Aorta (tissue), 5 donors: ENCODE measurements around the gene ASF1A. TPM values are rescaled to one million over a fixed set of nuclear protein-coding genes. Genes with fewer than 3 reads are reported as not detected.

Experiments used
- ATAC-seq: fragments of 200-7000 bp; cut with Tn5 transposase; one replicate; pipeline ENCODE4 v1.9.1; 2022; ENCODE audit warnings: moderate library complexity; ENCODE audit not compliant: low FRiP score
- DNase-seq, 2 donors: peaks; one replicate each; pipeline ENCODE4 v3.0.0-alpha.2; 2020
- H3K27ac ChIP-seq, 2 donors: one replicate each; pipeline ENCODE4 v1.5.1; 2013; ENCODE audit warnings: low read length in 2 of 2, mild to moderate bottlenecking in 2 of 2, moderate library complexity in 2 of 2, control low read depth in 1 of 2, inconsistent platforms in 1 of 2, low read depth in 1 of 2
- H3K27me3 ChIP-seq, 2 donors: one replicate each; pipeline ENCODE4 v1.6.1; 2013; ENCODE audit warnings: control low read depth in 1 of 2, low read length in 1 of 2, mild to moderate bottlenecking in 1 of 2, moderate library complexity in 1 of 2; ENCODE audit not compliant: insufficient read depth in 2 of 2, control insufficient read depth in 1 of 2
- H3K36me3 ChIP-seq, 2 donors: one replicate each; pipeline ENCODE4 v1.6.1; 2013; ENCODE audit warnings: control low read depth in 1 of 2, low read length in 1 of 2, mild to moderate bottlenecking in 1 of 2; ENCODE audit not compliant: insufficient read depth in 2 of 2, control insufficient read depth in 1 of 2
- H3K4me1 ChIP-seq, 2 donors: one replicate each; pipeline ENCODE4 v1.6.1; 2013; ENCODE audit warnings: low read length in 2 of 2, control low read depth in 1 of 2, mild to moderate bottlenecking in 1 of 2, moderate library complexity in 1 of 2; ENCODE audit not compliant: insufficient read depth in 2 of 2, control insufficient read depth in 1 of 2
- H3K4me3 ChIP-seq, 2 donors: one replicate each; pipeline ENCODE4 v1.5.1; 2013; ENCODE audit warnings: low read length in 2 of 2, control low read depth in 1 of 2, mild to moderate bottlenecking in 1 of 2
- H3K9me3 ChIP-seq: one replicate; pipeline ENCODE4 v1.6.1; 2013; ENCODE audit warnings: mild to moderate bottlenecking, low read length; ENCODE audit not compliant: control insufficient read depth
- WGBS, 2 donors: extraction: QIAGEN DNeasy Blood & Tissue Kit; methylation state at CpG; one replicate each; pipeline ENCODE4 v1.1.7; 2013; 5-methylcytosine and 5-hydroxymethylcytosine counted together
- intact Hi-C, 2 donors: fragments of 100-400 bp; cut with DNase I; formaldehyde crosslinking; loops; one replicate each; pipeline versions ENCODE4 v1.14.2 to v1.15.0; 2022
- polyA plus RNA-seq, 2 donors: library from polyadenylated mRNA; stranded (reverse); fragments of 200-250 nt; gene quantifications; one replicate each; pipeline ENCODE4 v1.2.3, GENCODE V29; 2013
- total RNA-seq, 2 donors: library from RNA; stranded (reverse); fragmentation: NEBNext Ultra II Directional; extraction: Animal tissue kit (Norgen Biotek cat#: 25700); gene quantifications; one replicate each; pipeline ENCODE4 v1.2.1, GENCODE V29; 2021
- donor health status: healthy with polysubstance abuse.
- donor health status: Bipolar disorder and iron deficiency.
- donor health status: DM: no; HTN: no; CAD: no.
- donor health status: DM: no; HTN: no; CAD: no.
- donor health status: DM: yes; HTN: yes; CAD: no.

The ASF1A gene
- total and polyA plus RNA-seq, 4 donors: 11.5 to 17.4 (median 12.7) TPM

GRCh38 chr6:118953391-118953790, 59.4 kb downstream of the ASF1A start:
- Histone ChIP-seq H3K36me3 (no peaks in the 10 kb centered on the region), H3K27ac (no peak overlapping the region), H3K9me3 (no peaks in the 10 kb centered on the region), H3K4me3 (no peak overlapping the region), H3K4me1 (no peaks in the 10 kb centered on the region), H3K27me3 (no peaks in the 10 kb centered on the region)
- WGBS, 2 donors: 54 to 64% methylated on average over 2 of the region's 2 CpGs
- no peak for ATAC-seq
- no peak for DNase-seq
- intact Hi-C loops: no loop called here

Other genes starting within 250 kb of the ASF1A start
- gene CEP85L, start 242.6 kb upstream of the ASF1A start, total RNA-seq: 10 to 100 TPM; 17.2 to 21.3 TPM
- gene CEP85L, start 242.6 kb upstream of the ASF1A start, polyA plus RNA-seq: 1 to 10 TPM; 1.1 to 1.7 TPM
- gene MCM9, start 41.0 kb downstream of the ASF1A start, total RNA-seq: 10 to 100 TPM; 14.8 to 19.1 TPM
- gene MCM9, start 41.0 kb downstream of the ASF1A start, polyA plus RNA-seq: 1 to 10 TPM; 2.8 to 6.7 TPM
- gene FAM184A, start 184.5 kb downstream of the ASF1A start, total RNA-seq: 1 to 10 TPM; 3.8 to 4.8 TPM
- 1 to 10 TPM; 1.1 to 1.9 TPM for gene FAM184A, start 184.5 kb downstream of the ASF1A start, polyA plus RNA-seq